T-cell (primary cell): ENCODE results near the gene SLC10A1. TPM values are rescaled to one million over a fixed set of nuclear protein-coding genes. Genes with fewer than 3 reads are reported as not detected.

Experiments used
- ATAC-seq, 4 experiments: fragments of 200-7000 bp in 3 of 4; fragments of 150-1000 bp in 1 of 4; cut with Tn5 transposase; replicated peaks in 1 of 4; 1 replicate in 3 of 4; 2 replicates in 1 of 4; pipeline ENCODE4 v1.10.0; 2021; ENCODE audit warnings: moderate library complexity in 3 of 4, mild to moderate bottlenecking in 2 of 4, moderate number of reproducible peaks in 1 of 4
- CTCF ChIA-PET, 2 donors: fragments of 300-600 bp; sonication (Branson Sonifier 250); formaldehyde crosslinking; loops; one replicate each; lab custom pipeline; 2022; ENCODE audit warnings: antibody characterized with exemption in 2 of 2; lab: Charles Lee
- POLR2A ChIA-PET, 2 donors: fragments of 300-600 bp; sonication (Branson Sonifier 250); formaldehyde crosslinking; loops; one replicate each; lab custom pipeline; 2022; ENCODE audit warnings: antibody characterized with exemption in 2 of 2; lab: Charles Lee
- DNase-seq, 35 experiments: peaks; one replicate each; pipeline versions ENCODE4 v3.0.0 to v3.0.0-alpha.2; 2013 to 2023
- H3K27ac ChIP-seq: one replicate; pipeline ENCODE4 v1.5.1; 2013; ENCODE audit warnings: low read length
- H3K27me3 ChIP-seq, 2 experiments: replicated peaks in 1 of 2; 1 replicate in 1 of 2; 2 replicates in 1 of 2; pipeline versions ENCODE4 v1.6.1 to v1.7.0; 2013; ENCODE audit warnings: low read length in 1 of 2, mixed read lengths in 1 of 2; ENCODE audit not compliant: control insufficient read depth in 2 of 2, insufficient read depth in 2 of 2; ENCODE audit errors: extremely low read depth in 1 of 2
- H3K36me3 ChIP-seq, 2 donors: 1 replicate in 1 of 2; 2 replicates in 1 of 2; pipeline versions ENCODE4 v1.6.1 to v1.7.0; 2013; ENCODE audit warnings: low read length in 1 of 2; ENCODE audit not compliant: control insufficient read depth in 2 of 2, insufficient read depth in 1 of 2; ENCODE audit errors: extremely low read depth in 1 of 2
- H3K4me1 ChIP-seq, 2 experiments: 1 replicate in 1 of 2; 2 replicates in 1 of 2; pipeline versions ENCODE4 v1.6.1 to v1.7.0; 2013; ENCODE audit warnings: low read length in 2 of 2, mixed read lengths in 1 of 2; ENCODE audit not compliant: insufficient read depth in 2 of 2, control insufficient read depth in 1 of 2; ENCODE audit errors: extremely low read depth in 1 of 2
- H3K4me3 ChIP-seq, 2 donors: 1 replicate in 1 of 2; 2 replicates in 1 of 2; pipeline versions ENCODE4 v1.5.1 to v1.7.0; 2013; ENCODE audit warnings: mild to moderate bottlenecking in 2 of 2, low read length in 1 of 2, moderate library complexity in 1 of 2; ENCODE audit not compliant: control insufficient read depth in 1 of 2; ENCODE audit errors: extremely low read depth in 1 of 2
- H3K9me3 ChIP-seq: 2 replicates; pipeline ENCODE4 v1.7.0; 2013
- H3K27ac Mint-ChIP-seq, 2 donors: one replicate each; pipeline ENCODE4 v1.8.0; 2020 to 2021; ENCODE audit warnings: mild to moderate bottlenecking in 2 of 2, mixed read lengths in 2 of 2
- H3K27me3 Mint-ChIP-seq, 2 donors: one replicate each; pipeline ENCODE4 v1.8.0; 2021 to 2022; ENCODE audit warnings: mixed read lengths in 2 of 2
- H3K36me3 Mint-ChIP-seq: one replicate; pipeline ENCODE4 v1.8.0; 2021; ENCODE audit warnings: mixed read lengths
- H3K4me1 Mint-ChIP-seq, 3 donors: one replicate each; pipeline ENCODE4 v1.8.0; 2020 to 2022; ENCODE audit warnings: mixed read lengths in 3 of 3, mild to moderate bottlenecking in 1 of 3
- H3K4me3 Mint-ChIP-seq, 3 donors: one replicate each; pipeline ENCODE4 v1.8.0; 2020 to 2022; ENCODE audit warnings: mild to moderate bottlenecking in 3 of 3, mixed read lengths in 3 of 3, moderate library complexity in 3 of 3
- H3K9me3 Mint-ChIP-seq, 3 donors: one replicate each; pipeline ENCODE4 v1.8.0; 2020 to 2022; ENCODE audit warnings: mixed read lengths in 3 of 3
- WGBS: methylation state at CpG from one replicate; pipeline ENCODE4 v1.1.5; 2013; ENCODE audit warnings: missing lambda C conversion rate; ENCODE audit not compliant: insufficient coverage; 5-methylcytosine and 5-hydroxymethylcytosine counted together
- total RNA-seq, 35 experiments: library from RNA in 6 of 35; stranded (reverse) in 6 of 35; fragments of 120-200 nt in 1 of 35; gene quantifications; one replicate each; pipeline versions ENCODE4 v1.2.1 to v1.2.4 and lab custom pipeline; 2013 to 2026

SLC10A1 gene
- total RNA-seq, 5 donors from 2014 or later (not counting 1 experiment from before 2014, with no cell fraction given), result 0.13 TPM; not detected in 4

DNA sequence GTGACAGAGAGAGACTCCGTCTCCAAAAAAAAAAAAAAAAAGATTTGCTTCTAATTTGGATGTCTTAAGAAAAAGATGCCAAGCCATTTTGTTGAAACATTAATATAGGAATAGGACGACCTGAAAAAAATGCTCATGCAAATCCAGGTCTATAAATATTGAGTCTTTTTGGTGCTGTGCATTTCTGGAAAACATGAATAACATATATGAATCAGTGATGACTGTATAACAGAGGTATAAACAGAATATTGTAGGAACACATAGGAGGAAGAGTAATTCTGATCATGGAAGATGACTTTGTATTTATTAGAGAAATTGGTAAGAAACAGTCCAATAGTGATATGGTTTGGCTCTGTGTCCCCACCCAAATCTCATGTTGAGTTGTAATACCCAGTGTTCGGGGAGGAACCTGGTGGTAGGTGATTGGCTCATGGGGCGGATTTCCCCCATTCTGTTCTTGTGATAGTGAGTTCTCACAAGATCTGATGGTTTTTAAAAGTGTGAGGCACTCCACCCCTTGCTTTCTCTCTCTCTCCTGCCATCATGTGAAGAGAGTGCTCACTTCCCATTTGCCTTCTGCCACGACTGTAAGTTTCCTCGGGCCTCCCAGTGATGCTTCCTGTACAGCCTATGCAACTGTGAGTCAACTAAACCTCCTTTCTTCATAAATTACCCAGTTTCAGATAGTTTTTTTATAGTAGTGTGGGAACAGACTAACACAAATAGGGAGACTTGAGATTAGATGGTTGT lies 33.1 kb downstream of the SLC10A1 start:
- H3K27ac ChIP-seq, result no peak overlapping the region
- CTCF ChIA-PET, result no interaction called here
- Mint-ChIP-seq H3K4me3 (no peak overlapping the region), H3K4me1 (peaks cover 43 to 49% (median 43%) of the 10 kb centered on the region in 3 donors), H3K36me3 (peaks cover 16% of the 10 kb centered on the region), H3K27me3 (peaks cover 0 to 2% of the 10 kb centered on the region in 2 donors), H3K9me3 (no peaks in the 10 kb centered on the region), H3K27ac (peak overlapping the region in 1 of 2 donors; percentile 20)
- H3K27me3 ChIP-seq, result no peaks in the 10 kb centered on the region
- ATAC-seq (no peak), DNase-seq (no peak)
- POLR2A ChIA-PET, result interaction anchor here in 1 of 2 donors (0.6 kb wide), 1 partner anchor 124 kb away, joined by 4 read pairs; no protein-coding TSS in a partner anchor
- peaks cover 15 to 28% of the 10 kb centered on the region in 2 experiments for H3K4me1 ChIP-seq
- 86% methylated on average over 1 of the region's 6 CpGs for WGBS
- H3K9me3 ChIP-seq, result no peaks in the 10 kb centered on the region
- H3K4me3 ChIP-seq, result no peak overlapping the region
- H3K36me3 ChIP-seq, result peaks cover 6 to 12% of the 10 kb centered on the region in 2 donors

DNA sequence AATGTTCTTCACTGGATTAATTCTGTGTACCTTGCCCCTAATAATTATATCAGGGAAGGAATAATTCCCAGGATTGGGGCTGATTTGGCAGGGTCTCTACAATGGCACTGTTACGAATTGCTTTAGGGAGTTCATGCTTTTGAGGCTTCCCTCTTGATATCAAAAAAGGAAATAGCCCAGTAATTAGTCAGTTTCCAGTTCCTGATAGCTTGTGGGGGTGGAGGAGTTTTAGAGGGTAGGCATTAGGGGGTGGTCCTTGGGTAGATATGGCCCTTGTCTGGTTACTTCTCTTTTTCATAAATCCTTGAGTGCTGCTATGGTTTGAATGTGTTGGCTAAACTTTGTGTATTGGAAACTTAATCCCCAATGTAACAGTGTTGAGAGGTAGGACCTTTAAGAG lies 36.2 kb downstream of the SLC10A1 start:
- no peaks in the 10 kb centered on the region for H3K9me3 ChIP-seq
- ChIA-PET POLR2A (interaction anchor here in 1 of 2 donors (1.4 kb wide), 1 partner anchor 13 kb away, joined by 3 read pairs; no protein-coding TSS in a partner anchor), CTCF (no interaction called here)
- no peaks in the 10 kb centered on the region for H3K36me3 Mint-ChIP-seq
- H3K4me1 ChIP-seq, result peaks cover 4 to 9% of the 10 kb centered on the region in 2 experiments
- H3K4me1 Mint-ChIP-seq, result peaks cover 18 to 31% (median 22%) of the 10 kb centered on the region in 3 donors
- H3K27me3 ChIP-seq, result no peaks in the 10 kb centered on the region
- H3K36me3 ChIP-seq, result no peaks in the 10 kb centered on the region
- H3K27ac ChIP-seq, result no peak overlapping the region
- no peaks in the 10 kb centered on the region for H3K27me3 Mint-ChIP-seq
- 88% methylated on average over 1 of the region's 1 CpG for WGBS
- H3K4me3 ChIP-seq, result no peak overlapping the region
- ATAC-seq (no peak), DNase-seq (no peak)
- no peaks in the 10 kb centered on the region for H3K9me3 Mint-ChIP-seq
- no peak overlapping the region for H3K27ac Mint-ChIP-seq
- no peak overlapping the region for H3K4me3 Mint-ChIP-seq

DNA sequence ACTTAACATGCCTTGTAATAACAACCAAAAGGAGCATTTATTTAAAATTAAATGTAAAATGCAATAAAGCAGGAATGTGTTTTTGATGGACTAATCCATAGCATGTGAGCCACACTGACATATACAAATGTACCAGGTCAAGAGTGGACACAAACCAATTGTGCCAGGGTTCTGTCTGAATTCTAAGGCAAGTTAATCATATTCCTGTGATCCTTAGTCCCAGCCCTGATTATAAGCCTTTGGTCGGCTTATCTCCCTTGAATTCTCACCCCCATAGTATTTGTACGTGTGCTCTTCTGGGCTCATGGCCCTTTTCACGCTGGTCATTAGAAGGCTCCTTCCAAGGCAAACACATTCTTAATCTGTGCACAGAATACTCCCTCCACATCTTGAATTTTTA lies 40.7 kb downstream of the SLC10A1 start:
- Histone ChIP-seq H3K4me1 (peaks cover 7 to 9% of the 10 kb centered on the region in 2 experiments), H3K4me3 (no peak overlapping the region), H3K27ac (no peak overlapping the region), H3K36me3 (no peaks in the 10 kb centered on the region), H3K9me3 (no peaks in the 10 kb centered on the region), H3K27me3 (no peaks in the 10 kb centered on the region)
- Mint-ChIP-seq H3K4me3 (no peak overlapping the region), H3K27me3 (no peaks in the 10 kb centered on the region), H3K4me1 (peaks cover 12 to 21% (median 18%) of the 10 kb centered on the region in 3 donors), H3K27ac (peak overlapping the region in 1 of 2 donors; percentile 84), H3K36me3 (no peaks in the 10 kb centered on the region), H3K9me3 (no peaks in the 10 kb centered on the region)
- DNase-seq (no peak), ATAC-seq (no peak)
- POLR2A ChIA-PET, result interaction anchor here in 1 of 2 donors (1.1 kb wide), 1 partner anchor 10 kb away, joined by 4 read pairs; the partner anchor contains the start of gene SRSF5
- no CpG with 5 or more reads among the region's 3 CpGs for WGBS
- CTCF ChIA-PET, result interaction anchor here in 1 of 2 donors (1.0 kb wide), 1 partner anchor 20 kb away, joined by 3 read pairs; no protein-coding TSS in a partner anchor

DNA sequence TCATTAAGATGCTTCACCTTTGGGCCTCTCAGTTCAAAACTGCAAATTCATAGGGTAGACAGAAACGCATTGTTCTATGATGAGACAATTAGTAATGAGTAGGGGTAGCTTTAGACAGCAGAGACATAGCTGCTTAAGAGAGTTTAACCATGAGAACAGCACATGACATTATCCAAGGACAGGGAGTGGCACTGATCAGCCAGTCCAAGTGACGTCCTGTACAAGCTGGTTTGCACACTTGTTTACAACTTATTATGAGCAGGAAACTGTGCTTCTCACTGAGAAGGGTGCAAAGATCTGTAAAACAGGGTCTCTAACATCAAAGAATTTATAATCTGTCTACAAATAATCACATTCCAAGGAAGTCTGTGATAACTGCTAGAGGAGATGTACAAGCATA lies 41.3 kb downstream of the SLC10A1 start:
- Mint-ChIP-seq H3K4me3 (peak overlapping the region in 1 of 3 donors; percentile 22), H3K36me3 (no peaks in the 10 kb centered on the region), H3K27ac (peak overlapping the region; percentile 71 to 84), H3K27me3 (no peaks in the 10 kb centered on the region), H3K9me3 (no peaks in the 10 kb centered on the region), H3K4me1 (peaks cover 12 to 18% (median 18%) of the 10 kb centered on the region in 3 donors)
- WGBS, result no CpG with 5 or more reads among the region's 2 CpGs
- ChIA-PET CTCF (no interaction called here), POLR2A (interaction anchor here in 1 of 2 donors (1.1 kb wide), 1 partner anchor 11 kb away, joined by 4 read pairs; the partner anchor contains the start of gene SRSF5)
- Histone ChIP-seq H3K27ac (peak overlapping the region; percentile 28), H3K4me1 (peaks cover 7 to 9% of the 10 kb centered on the region in 2 experiments), H3K36me3 (no peaks in the 10 kb centered on the region), H3K27me3 (no peaks in the 10 kb centered on the region), H3K4me3 (no peak overlapping the region), H3K9me3 (no peaks in the 10 kb centered on the region)
- DNase-seq (no peak), ATAC-seq (peak in 3 of 4 experiments; percentile 56 to 72 (median 64))

DNA sequence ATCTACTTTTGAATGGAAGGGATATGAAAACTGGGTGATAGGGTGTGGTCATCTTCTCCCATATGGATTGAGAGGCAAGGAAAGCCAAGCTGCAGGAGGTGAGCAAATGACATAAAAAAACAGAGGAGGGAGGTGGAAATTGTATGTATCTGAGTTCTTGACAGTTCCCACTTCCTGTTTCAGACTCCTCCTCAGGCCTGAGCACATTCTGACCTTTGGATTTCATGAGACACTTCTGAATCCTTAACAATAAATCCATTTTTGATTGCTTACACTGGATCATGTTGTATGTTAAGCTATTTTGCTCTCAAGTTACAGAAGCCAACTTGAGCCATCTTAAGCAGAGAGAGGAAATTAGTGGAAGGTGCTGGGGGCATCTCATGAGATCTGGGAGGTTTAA lies 41.7 kb downstream of the SLC10A1 start:
- Histone ChIP-seq H3K4me1 (peaks cover 7 to 9% of the 10 kb centered on the region in 2 experiments), H3K4me3 (no peak overlapping the region), H3K36me3 (no peaks in the 10 kb centered on the region), H3K9me3 (no peaks in the 10 kb centered on the region), H3K27me3 (no peaks in the 10 kb centered on the region), H3K27ac (peak overlapping the region; percentile 28)
- peak overlapping the region in 1 of 3 donors; percentile 22 for H3K4me3 Mint-ChIP-seq
- H3K36me3 Mint-ChIP-seq, result no peaks in the 10 kb centered on the region
- H3K4me1 Mint-ChIP-seq, result peaks cover 12 to 18% (median 17%) of the 10 kb centered on the region in 3 donors
- no peaks in the 10 kb centered on the region for H3K9me3 Mint-ChIP-seq
- peak overlapping the region; percentile 71 to 84 for H3K27ac Mint-ChIP-seq
- ChIA-PET POLR2A (interaction anchor here in 1 of 2 donors (1.1 kb wide), 1 partner anchor 11 kb away, joined by 4 read pairs; the partner anchor contains the start of gene SRSF5), CTCF (no interaction called here)
- ATAC-seq (peak in 1 of 4 experiments; percentile 30), DNase-seq (no peak)
- H3K27me3 Mint-ChIP-seq, result no peaks in the 10 kb centered on the region

DNA sequence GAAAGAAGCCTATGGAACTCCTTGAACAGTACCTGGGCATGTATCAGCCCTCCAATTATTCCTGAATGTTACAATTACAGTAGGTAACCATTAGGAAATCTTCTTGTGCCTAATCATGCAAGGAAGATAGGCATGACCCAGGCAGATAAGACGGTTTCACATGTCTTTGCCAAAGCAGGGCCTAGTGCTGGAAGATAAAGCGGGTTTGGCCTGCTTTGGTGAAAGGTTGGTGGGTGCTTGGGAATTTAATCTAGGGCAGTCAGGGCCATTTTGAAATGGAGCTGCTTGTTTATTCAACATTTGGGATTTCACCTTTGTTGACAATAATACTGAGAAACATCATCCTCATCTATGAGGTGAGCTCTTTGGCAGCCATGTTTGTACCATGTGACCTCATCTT lies 42.6 kb downstream of the SLC10A1 start:
- Mint-ChIP-seq H3K27me3 (no peaks in the 10 kb centered on the region), H3K4me3 (no peak overlapping the region), H3K27ac (no peak overlapping the region), H3K9me3 (no peaks in the 10 kb centered on the region), H3K36me3 (no peaks in the 10 kb centered on the region), H3K4me1 (peaks cover 12 to 18% (median 17%) of the 10 kb centered on the region in 3 donors)
- no peak overlapping the region for H3K4me3 ChIP-seq
- no peaks in the 10 kb centered on the region for H3K27me3 ChIP-seq
- DNase-seq (no peak), ATAC-seq (no peak)
- ChIA-PET POLR2A (interaction anchor here in 1 of 2 donors (0.7 kb wide), 1 partner anchor 65 kb away, joined by 12 read pairs; no protein-coding TSS in a partner anchor), CTCF (interaction anchor here in 1 of 2 donors (0.7 kb wide), 1 partner anchor 148 kb away, joined by 4 read pairs; no protein-coding TSS in a partner anchor)
- no CpG with 5 or more reads among the region's 2 CpGs for WGBS
- no peaks in the 10 kb centered on the region for H3K9me3 ChIP-seq
- H3K4me1 ChIP-seq, result peaks cover 7 to 9% of the 10 kb centered on the region in 2 experiments
- no peaks in the 10 kb centered on the region for H3K36me3 ChIP-seq
- no peak overlapping the region for H3K27ac ChIP-seq
